Measurements from ENCODE around the gene SLC16A11.
A peak's percentile ranks its signal among the peaks of the same experiment; 100 is the strongest.
"Not testable (repeated sequence)": the region's sequence is repeated elsewhere in the genome, so short reads cannot be mapped to it uniquely, and the experiment has no call there.

The SLC16A11 gene

GRCh38 chr17:7043497-7044198 lies at the start of gene SLC16A11:
SLC16A11 (minus strand) TSS chr17:7044092; CDS start chr17:7043513, 579 bp downstream.
- DNase-seq (ENCODE audit: low spot score): peak; percentile 57

- DNase-seq (ENCODE audit: low spot score): not testable (repeated sequence)
Measured at GRCh38 chr17:7091311-7092005, 47.6 kb upstream of the SLC16A11 start.

- DNase-seq (ENCODE audit: low spot score): not testable (repeated sequence)
Measured at GRCh38 chr17:7089570-7089969, 45.7 kb upstream of the SLC16A11 start.

- not testable (repeated sequence) for DNase-seq (ENCODE audit: low spot score)
Measured at GRCh38 chr17:7088442-7088841, 44.5 kb upstream of the SLC16A11 start.

GRCh38 chr17:7084088-7084487 lies 40.2 kb upstream of the SLC16A11 start:
- DNase-seq (ENCODE audit: low spot score): peak; percentile 2

- DNase-seq (ENCODE audit: low spot score): peak; percentile 1
Measured at GRCh38 chr17:7083592-7083991, 39.7 kb upstream of the SLC16A11 start.

- DNase-seq (ENCODE audit: low spot score): peak; percentile 2
Measured at GRCh38 chr17:7081341-7082062, 37.6 kb upstream of the SLC16A11 start.

GRCh38 chr17:7080456-7081041 lies 36.7 kb upstream of the SLC16A11 start:
- DNase-seq (ENCODE audit: low spot score): peak; percentile 2

- DNase-seq (ENCODE audit: low spot score): peak; percentile 5
Measured at GRCh38 chr17:7079581-7080455, 35.9 kb upstream of the SLC16A11 start, which contains the start of gene CLEC10A. CLEC10A (minus strand) TSS chr17:7080251; CDS start chr17:7078812, 1,439 bp downstream.

- peak; percentile 0 for DNase-seq (ENCODE audit: low spot score)
Measured at GRCh38 chr17:7078711-7079110, 34.8 kb upstream of the SLC16A11 start.

- peak; percentile 0 for DNase-seq (ENCODE audit: low spot score)
Measured at GRCh38 chr17:7077911-7078546, 34.1 kb upstream of the SLC16A11 start.

GRCh38 chr17:7074931-7075330 lies 31.0 kb upstream of the SLC16A11 start:
- no peak for DNase-seq (ENCODE audit: low spot score)

GRCh38 chr17:7072406-7072805 lies 28.5 kb upstream of the SLC16A11 start:
- DNase-seq (ENCODE audit: low spot score): no peak

- DNase-seq (ENCODE audit: low spot score): no peak
Measured at GRCh38 chr17:7070712-7071111, 26.8 kb upstream of the SLC16A11 start.

GRCh38 chr17:7068268-7068667 lies 24.4 kb upstream of the SLC16A11 start:
- DNase-seq (ENCODE audit: low spot score): no peak

- no peak for DNase-seq (ENCODE audit: low spot score)
Measured at GRCh38 chr17:7067198-7067597, 23.3 kb upstream of the SLC16A11 start.

GRCh38 chr17:7064261-7064660 lies 20.4 kb upstream of the SLC16A11 start:
- DNase-seq (ENCODE audit: low spot score): no peak

- no peak for DNase-seq (ENCODE audit: low spot score)
Measured at GRCh38 chr17:7063518-7064094, 19.7 kb upstream of the SLC16A11 start.

- DNase-seq (ENCODE audit: low spot score): no peak
Measured at GRCh38 chr17:7060165-7060891, 16.4 kb upstream of the SLC16A11 start.
